Measurements from ENCODE around the gene NLRC5.
"Not testable (repeated sequence)": the region's sequence is repeated elsewhere in the genome, so short reads cannot be mapped to it uniquely, and the experiment has no call there.

NLRC5 gene

GRCh38 chr16:57000271-57001025 lies 11.1 kb downstream of the NLRC5 start:
- no peak for DNase-seq (ENCODE audit: low read depth in 3 of 3, low spot score in 1 of 3)

- no peak for DNase-seq (ENCODE audit: low read depth in 3 of 3, low spot score in 1 of 3)
Observed at GRCh38 chr16:57001026-57001679, 11.8 kb downstream of the NLRC5 start.

- no peak for DNase-seq (ENCODE audit: low read depth in 3 of 3, low spot score in 1 of 3)
Observed at GRCh38 chr16:57003439-57004386, 14.4 kb downstream of the NLRC5 start.

GRCh38 chr16:57004387-57005250 lies 15.3 kb downstream of the NLRC5 start:
- no peak for DNase-seq (ENCODE audit: low read depth in 3 of 3, low spot score in 1 of 3)

- DNase-seq (ENCODE audit: low read depth in 3 of 3, low spot score in 1 of 3), result not testable (repeated sequence)
Observed at GRCh38 chr16:57005597-57005996, 16.2 kb downstream of the NLRC5 start.

GRCh38 chr16:57007050-57007449 lies 17.7 kb downstream of the NLRC5 start:
- DNase-seq (ENCODE audit: low read depth in 3 of 3, low spot score in 1 of 3), result no peak

- DNase-seq (ENCODE audit: low read depth in 3 of 3, low spot score in 1 of 3), result no peak
Observed at GRCh38 chr16:57007530-57007929, 18.2 kb downstream of the NLRC5 start.

GRCh38 chr16:57008440-57008839 lies 19.1 kb downstream of the NLRC5 start:
- DNase-seq (ENCODE audit: low read depth in 3 of 3, low spot score in 1 of 3), result no peak

- DNase-seq (ENCODE audit: low read depth in 3 of 3, low spot score in 1 of 3), result no peak
Observed at GRCh38 chr16:57009643-57010170, 20.4 kb downstream of the NLRC5 start.

GRCh38 chr16:57012353-57012752 lies 23.0 kb downstream of the NLRC5 start:
- no peak for DNase-seq (ENCODE audit: low read depth in 3 of 3, low spot score in 1 of 3)

GRCh38 chr16:57013229-57013628 lies 23.9 kb downstream of the NLRC5 start:
- DNase-seq (ENCODE audit: low read depth in 3 of 3, low spot score in 1 of 3), result no peak

- DNase-seq (ENCODE audit: low read depth in 3 of 3, low spot score in 1 of 3), result no peak
Observed at GRCh38 chr16:57013902-57014301, 24.5 kb downstream of the NLRC5 start.

- no peak for DNase-seq (ENCODE audit: low read depth in 3 of 3, low spot score in 1 of 3)
Observed at GRCh38 chr16:57016301-57016700, 26.9 kb downstream of the NLRC5 start.

GRCh38 chr16:57016831-57017230 lies 27.5 kb downstream of the NLRC5 start:
- DNase-seq (ENCODE audit: low read depth in 3 of 3, low spot score in 1 of 3), result no peak

GRCh38 chr16:57017251-57017650 lies 27.9 kb downstream of the NLRC5 start:
- DNase-seq (ENCODE audit: low read depth in 3 of 3, low spot score in 1 of 3), result no peak

- no peak for DNase-seq (ENCODE audit: low read depth in 3 of 3, low spot score in 1 of 3)
Observed at GRCh38 chr16:57019746-57020145, 30.4 kb downstream of the NLRC5 start.

GRCh38 chr16:57020651-57021050 lies 31.3 kb downstream of the NLRC5 start:
- DNase-seq (ENCODE audit: low read depth in 3 of 3, low spot score in 1 of 3), result no peak

GRCh38 chr16:57021757-57022156 lies 32.4 kb downstream of the NLRC5 start:
- no peak for DNase-seq (ENCODE audit: low read depth in 3 of 3, low spot score in 1 of 3)

- no peak for DNase-seq (ENCODE audit: low read depth in 3 of 3, low spot score in 1 of 3)
Observed at GRCh38 chr16:57022445-57022844, 33.1 kb downstream of the NLRC5 start.

- peak; percentile 57 to 73 (median 57) for DNase-seq (ENCODE audit: low read depth in 3 of 3, low spot score in 1 of 3)
Observed at GRCh38 chr16:57023541-57024249, 34.3 kb downstream of the NLRC5 start.
